Neural cell (in vitro differentiated cells): ENCODE data around the gene ANKFN1. TPM values are rescaled to one million over a fixed set of nuclear protein-coding genes. Genes with fewer than 3 reads are reported as not detected.

ENCODE experiments used
- H2AFZ ChIP-seq: fragments of 200-600, 300-800 bp; sonication (generic), shearing (Covaris generic); 2 replicates; pipeline ENCODE4 v1.6.0; 2014; ENCODE audit warnings: low read depth, mild to moderate bottlenecking, antibody characterized with exemption, low read length, moderate library complexity
- H3F3A ChIP-seq: fragments of 200-600 bp; shearing (Covaris generic); 2 replicates; pipeline ENCODE4 v1.6.1; 2016; ENCODE audit warnings: mild to moderate bottlenecking, moderate library complexity, mixed read lengths, antibody characterized with exemption, low read length; ENCODE audit not compliant: insufficient read depth, poor library complexity, severe bottlenecking
- H3K27ac ChIP-seq: fragments of 200-600, 300-800 bp; sonication (generic), shearing (Covaris generic); 2 replicates; pipeline ENCODE4 v1.5.1; 2014; ENCODE audit warnings: mild to moderate bottlenecking, low read length, moderate library complexity
- H3K27me3 ChIP-seq: fragments of 300-800, 200-600 bp; sonication (generic), shearing (Covaris generic); 2 replicates; pipeline ENCODE4 v1.6.0; 2014; ENCODE audit warnings: mild to moderate bottlenecking, low read depth, low read length, moderate library complexity; ENCODE audit not compliant: insufficient read depth
- H3K36me3 ChIP-seq: fragments of 300-800, 200-600 bp; sonication (generic), shearing (Covaris generic); 2 replicates; pipeline ENCODE4 v1.5.1; 2014; ENCODE audit warnings: mild to moderate bottlenecking, antibody characterized with exemption, low read length, moderate library complexity; ENCODE audit not compliant: insufficient read depth
- H3K4me2 ChIP-seq: fragments of 300-800, 200-600 bp; sonication (generic), shearing (Covaris generic); 2 replicates; pipeline ENCODE4 v1.6.0; 2014; ENCODE audit warnings: mild to moderate bottlenecking, low read length
- H3K4me3 ChIP-seq: fragments of 300-800, 200-600 bp; sonication (generic), shearing (Covaris generic); 2 replicates; pipeline ENCODE4 v1.5.1; 2014; ENCODE audit warnings: mild to moderate bottlenecking, low read length, moderate library complexity
- H3K79me2 ChIP-seq: fragments of 200-600 bp; shearing (Covaris generic); replicated peaks from 2 replicates; pipeline ENCODE4 v1.6.0; 2014; ENCODE audit warnings: mild to moderate bottlenecking, low read length, moderate library complexity; ENCODE audit not compliant: insufficient read depth
- H3K9ac ChIP-seq: fragments of 300-800, 200-600 bp; sonication (generic), shearing (Covaris generic); 2 replicates; pipeline ENCODE4 v1.6.1; 2016; ENCODE audit warnings: mild to moderate bottlenecking, low read length, mixed read lengths
- H3K9me2 ChIP-seq: fragments of 200-600 bp; shearing (Covaris generic); 2 replicates; pipeline ENCODE4 v1.6.1; 2016; ENCODE audit warnings: mild to moderate bottlenecking, low read length, mixed read lengths; ENCODE audit not compliant: insufficient read depth
- H3K9me3 ChIP-seq: fragments of 200-600, 300-800 bp; sonication (generic), shearing (Covaris generic); 2 replicates; pipeline ENCODE4 v1.6.1; 2016; ENCODE audit warnings: mild to moderate bottlenecking, mixed run types, low read length, moderate library complexity, mixed read lengths
- H4K20me1 ChIP-seq: fragments of 200-600 bp; shearing (Covaris generic); 2 replicates; pipeline ENCODE4 v1.6.1; 2016; ENCODE audit warnings: mild to moderate bottlenecking, mixed run types; ENCODE audit not compliant: insufficient read depth
- EP300 ChIP-seq: fragments of 450-650 bp; conservative IDR thresholded peaks from 2 replicates; pipeline ENCODE4 v1.6.1; 2014; ENCODE audit warnings: antibody characterized with exemption, mild to moderate bottlenecking, moderate library complexity; ENCODE audit not compliant: poor library complexity, severe bottlenecking
- MXI1 ChIP-seq: fragments of 450-650 bp; conservative IDR thresholded peaks from 2 replicates; pipeline ENCODE4 v1.6.1; 2014; ENCODE audit warnings: antibody characterized with exemption, mild to moderate bottlenecking; ENCODE audit not compliant: poor library complexity, severe bottlenecking
- POLR2AphosphoS5 ChIP-seq: IDR thresholded peaks from 2 replicates; pipeline ENCODE4 v1.6.1; 2012
- RAD21 ChIP-seq: fragments of 450-650 bp; conservative IDR thresholded peaks from 2 replicates; pipeline ENCODE4 v1.6.1; 2014; ENCODE audit warnings: antibody characterized with exemption, mild to moderate bottlenecking, moderate library complexity
- SMC3 ChIP-seq: fragments of 450-650 bp; conservative IDR thresholded peaks from 2 replicates; pipeline ENCODE4 v1.6.1; 2014; ENCODE audit warnings: antibody characterized with exemption, mild to moderate bottlenecking, moderate library complexity; ENCODE audit not compliant: poor library complexity
- TAF1 ChIP-seq: IDR thresholded peaks from 2 replicates; pipeline ENCODE4 v1.6.1; 2012; ENCODE audit warnings: low read depth
- polyA plus RNA-seq: library from polyadenylated mRNA; depleted of rRNA; stranded (reverse); fragments of >200 nt; gene quantifications from 2 replicates; pipeline ENCODE4 v1.2.3, GENCODE V29; 2014
- TF ChIP-seq, protein P1 (sequence below): IDR thresholded peaks from 2 replicates; pipeline ENCODE4 v1.6.1; 2012; ENCODE audit warnings: borderline replicate concordance
- TF ChIP-seq, protein P2 (sequence below): fragments of 450-650 bp; IDR thresholded peaks from 2 replicates; pipeline ENCODE4 v1.5.1; 2014; ENCODE audit warnings: antibody characterized with exemption, mild to moderate bottlenecking, moderate library complexity; ENCODE audit not compliant: poor library complexity, severe bottlenecking

The ANKFN1 gene
- polyA plus RNA-seq, 1 donor from 2014 or later: 0.14 TPM

DNA sequence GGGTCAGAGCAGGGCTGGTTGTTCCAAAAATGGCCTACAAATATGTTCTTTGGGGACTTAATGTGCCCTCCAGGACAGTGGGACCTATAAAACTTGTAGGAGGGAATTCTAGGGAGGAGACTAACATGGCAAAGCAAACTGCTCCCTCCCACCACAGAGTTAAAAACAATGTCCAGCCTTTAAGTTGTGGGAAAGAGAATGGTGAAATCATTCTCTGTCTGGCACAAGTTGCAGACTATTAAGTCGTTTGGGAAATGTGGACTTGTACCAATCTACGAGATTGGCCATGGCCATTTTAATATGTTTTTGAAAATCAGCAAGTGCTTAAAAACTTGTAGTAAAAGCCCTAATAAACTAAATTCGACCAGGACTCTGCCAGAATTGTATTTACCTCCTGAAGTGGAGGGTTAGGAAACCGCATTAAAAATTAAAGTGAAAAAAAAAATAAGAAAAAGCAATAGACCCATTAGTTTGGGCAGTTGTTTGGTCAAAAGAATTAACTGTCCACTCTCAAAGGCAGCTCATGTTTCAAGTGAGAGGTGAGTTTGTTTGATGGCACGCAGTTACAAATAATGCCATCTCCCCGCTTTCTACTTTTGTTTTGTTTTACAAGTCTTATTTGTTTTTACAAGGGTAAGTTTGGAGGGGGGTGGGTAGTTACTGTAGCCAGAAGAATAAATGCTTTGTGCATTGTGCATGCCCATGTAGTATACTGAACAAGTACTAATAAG, 32.4 kb downstream of the ANKFN1 start:
- Histone ChIP-seq H3K79me2 (no peaks in the 10 kb centered on the region), H3K36me3 (no peaks in the 10 kb centered on the region), H3K9me2 (no peaks in the 10 kb centered on the region), H3K9ac (no peak overlapping the region), H3F3A (no peaks in the 10 kb centered on the region), H2AFZ (no peak overlapping the region), H3K4me2 (no peak overlapping the region), H3K4me3 (no peak overlapping the region), H3K27me3 (no peaks in the 10 kb centered on the region), H4K20me1 (no peaks in the 10 kb centered on the region), H3K9me3 (no peaks in the 10 kb centered on the region), H3K27ac (no peak overlapping the region)
- no peak for TF ChIP-seq MXI1
- TF ChIP-seq, protein P1, sequence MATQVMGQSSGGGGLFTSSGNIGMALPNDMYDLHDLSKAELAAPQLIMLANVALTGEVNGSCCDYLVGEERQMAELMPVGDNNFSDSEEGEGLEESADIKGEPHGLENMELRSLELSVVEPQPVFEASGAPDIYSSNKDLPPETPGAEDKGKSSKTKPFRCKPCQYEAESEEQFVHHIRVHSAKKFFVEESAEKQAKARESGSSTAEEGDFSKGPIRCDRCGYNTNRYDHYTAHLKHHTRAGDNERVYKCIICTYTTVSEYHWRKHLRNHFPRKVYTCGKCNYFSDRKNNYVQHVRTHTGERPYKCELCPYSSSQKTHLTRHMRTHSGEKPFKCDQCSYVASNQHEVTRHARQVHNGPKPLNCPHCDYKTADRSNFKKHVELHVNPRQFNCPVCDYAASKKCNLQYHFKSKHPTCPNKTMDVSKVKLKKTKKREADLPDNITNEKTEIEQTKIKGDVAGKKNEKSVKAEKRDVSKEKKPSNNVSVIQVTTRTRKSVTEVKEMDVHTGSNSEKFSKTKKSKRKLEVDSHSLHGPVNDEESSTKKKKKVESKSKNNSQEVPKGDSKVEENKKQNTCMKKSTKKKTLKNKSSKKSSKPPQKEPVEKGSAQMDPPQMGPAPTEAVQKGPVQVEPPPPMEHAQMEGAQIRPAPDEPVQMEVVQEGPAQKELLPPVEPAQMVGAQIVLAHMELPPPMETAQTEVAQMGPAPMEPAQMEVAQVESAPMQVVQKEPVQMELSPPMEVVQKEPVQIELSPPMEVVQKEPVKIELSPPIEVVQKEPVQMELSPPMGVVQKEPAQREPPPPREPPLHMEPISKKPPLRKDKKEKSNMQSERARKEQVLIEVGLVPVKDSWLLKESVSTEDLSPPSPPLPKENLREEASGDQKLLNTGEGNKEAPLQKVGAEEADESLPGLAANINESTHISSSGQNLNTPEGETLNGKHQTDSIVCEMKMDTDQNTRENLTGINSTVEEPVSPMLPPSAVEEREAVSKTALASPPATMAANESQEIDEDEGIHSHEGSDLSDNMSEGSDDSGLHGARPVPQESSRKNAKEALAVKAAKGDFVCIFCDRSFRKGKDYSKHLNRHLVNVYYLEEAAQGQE: no peak
- no peak for TF ChIP-seq EP300
- TF ChIP-seq RAD21: no peak
- TF ChIP-seq, protein P2, sequence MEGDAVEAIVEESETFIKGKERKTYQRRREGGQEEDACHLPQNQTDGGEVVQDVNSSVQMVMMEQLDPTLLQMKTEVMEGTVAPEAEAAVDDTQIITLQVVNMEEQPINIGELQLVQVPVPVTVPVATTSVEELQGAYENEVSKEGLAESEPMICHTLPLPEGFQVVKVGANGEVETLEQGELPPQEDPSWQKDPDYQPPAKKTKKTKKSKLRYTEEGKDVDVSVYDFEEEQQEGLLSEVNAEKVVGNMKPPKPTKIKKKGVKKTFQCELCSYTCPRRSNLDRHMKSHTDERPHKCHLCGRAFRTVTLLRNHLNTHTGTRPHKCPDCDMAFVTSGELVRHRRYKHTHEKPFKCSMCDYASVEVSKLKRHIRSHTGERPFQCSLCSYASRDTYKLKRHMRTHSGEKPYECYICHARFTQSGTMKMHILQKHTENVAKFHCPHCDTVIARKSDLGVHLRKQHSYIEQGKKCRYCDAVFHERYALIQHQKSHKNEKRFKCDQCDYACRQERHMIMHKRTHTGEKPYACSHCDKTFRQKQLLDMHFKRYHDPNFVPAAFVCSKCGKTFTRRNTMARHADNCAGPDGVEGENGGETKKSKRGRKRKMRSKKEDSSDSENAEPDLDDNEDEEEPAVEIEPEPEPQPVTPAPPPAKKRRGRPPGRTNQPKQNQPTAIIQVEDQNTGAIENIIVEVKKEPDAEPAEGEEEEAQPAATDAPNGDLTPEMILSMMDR: no peak
- TF ChIP-seq SMC3: no peak
- no peak for TF ChIP-seq POLR2AphosphoS5

DNA sequence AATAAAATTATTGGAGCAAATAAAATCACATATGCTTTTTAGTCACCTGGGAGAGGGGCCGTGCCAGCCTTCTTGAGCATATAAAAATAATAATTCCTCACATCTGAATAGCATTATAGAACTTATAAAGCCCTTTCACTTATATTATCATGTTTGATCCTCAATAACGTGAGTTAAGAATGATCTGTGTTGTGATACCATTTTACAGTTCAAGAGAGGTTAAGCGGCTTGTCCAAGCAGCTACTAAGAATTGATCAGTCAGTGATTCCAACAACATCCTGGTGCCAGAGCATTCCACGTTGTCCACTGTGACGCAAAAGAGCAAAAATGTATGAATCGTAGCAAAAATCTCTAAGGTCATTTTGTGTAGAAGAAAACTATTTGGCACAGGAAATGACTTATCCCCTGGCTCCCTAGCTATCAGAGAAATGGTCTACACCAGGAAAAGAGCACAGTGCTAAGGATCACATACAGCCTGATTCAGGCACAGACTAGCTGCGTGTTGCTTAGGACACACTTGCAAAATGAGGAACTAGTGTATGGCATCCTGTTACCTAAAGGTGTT, 33.0 kb downstream of the ANKFN1 start:
- Histone ChIP-seq H4K20me1 (no peaks in the 10 kb centered on the region), H3K79me2 (no peaks in the 10 kb centered on the region), H3K9me2 (no peaks in the 10 kb centered on the region), H3K9ac (no peak overlapping the region), H3F3A (no peaks in the 10 kb centered on the region), H3K27me3 (no peaks in the 10 kb centered on the region), H2AFZ (no peak overlapping the region), H3K36me3 (no peaks in the 10 kb centered on the region), H3K9me3 (no peaks in the 10 kb centered on the region), H3K4me2 (no peak overlapping the region), H3K4me3 (no peak overlapping the region), H3K27ac (no peak overlapping the region)
- TF ChIP-seq, protein P1: no peak
- no peak for TF ChIP-seq TAF1
- TF ChIP-seq EP300: no peak
- no peak for TF ChIP-seq MXI1
- TF ChIP-seq, protein P2: no peak
